Vagina (tissue), 2 donors: ENCODE data around the gene IRX3. TPM values are rescaled to one million over a fixed set of nuclear protein-coding genes. Genes with fewer than 3 reads are reported as not detected.
A peak's percentile ranks its signal among the peaks of the same experiment; 100 is the strongest.

ENCODE experiments used
- DNase-seq, 2 donors: peaks; one replicate each; pipeline ENCODE4 v3.0.0-alpha.2; 2017; ENCODE audit errors: extremely low spot score in 2 of 2
- H3K27ac ChIP-seq: fragments of 200-600 bp; sonication (generic); one replicate; pipeline ENCODE4 v1.5.1; 2019
- H3K27me3 ChIP-seq: fragments of 200-600 bp; sonication (generic); one replicate; pipeline ENCODE4 v1.5.1; 2019
- H3K36me3 ChIP-seq, 2 donors: fragments of 200-600 bp; sonication (generic); one replicate each; pipeline ENCODE4 v1.5.1; 2017 to 2019
- H3K4me1 ChIP-seq: fragments of 200-600 bp; sonication (generic); one replicate; pipeline ENCODE4 v1.5.1; 2019
- H3K4me3 ChIP-seq, 2 donors: fragments of 200-600 bp; sonication (generic); 1 replicate in 1 of 2; 2 replicates in 1 of 2; pipeline ENCODE4 v1.5.1; 2016 to 2019
- H3K9me3 ChIP-seq: fragments of 200-600 bp; sonication (generic); one replicate; pipeline ENCODE4 v1.5.1; 2019
- POLR2A ChIP-seq, 2 donors: fragments of 450-650 bp; IDR thresholded peaks; one replicate each; pipeline ENCODE4 v1.6.1; 2017; ENCODE audit warnings: antibody characterized with exemption in 2 of 2, mild to moderate bottlenecking in 2 of 2, moderate library complexity in 2 of 2
- POLR2AphosphoS5 ChIP-seq, 2 donors: sonication (generic); formaldehyde crosslinking; IDR thresholded peaks; one replicate each; pipeline ENCODE4 v1.9.0; 2017; ENCODE audit warnings: antibody characterized with exemption in 2 of 2, mild to moderate bottlenecking in 2 of 2, low read depth in 1 of 2; ENCODE audit not compliant: insufficient read depth in 1 of 2
- intact Hi-C: fragments of 100-400 bp; cut with DNase I; formaldehyde crosslinking; loops from one replicate; pipeline ENCODE4 v1.15.1; 2023
- total RNA-seq: library from RNA; depleted of rRNA; stranded (reverse); fragments of >200 nt; gene quantifications from one replicate; pipeline ENCODE4 v1.2.3, GENCODE V29; 2016
- TF ChIP-seq, protein P1 (sequence below), 3 experiments: fragments of 450-650 bp in 2 of 3; fragments of 200-600 bp in 1 of 3; sonication (generic) in 1 of 3; IDR thresholded peaks; one replicate each; pipeline ENCODE4 v1.5.1; 2017 to 2019; ENCODE audit warnings: antibody characterized with exemption in 3 of 3, mild to moderate bottlenecking in 2 of 3, moderate library complexity in 2 of 3

Gene IRX3
- total RNA-seq: 16.5 TPM

DNA sequence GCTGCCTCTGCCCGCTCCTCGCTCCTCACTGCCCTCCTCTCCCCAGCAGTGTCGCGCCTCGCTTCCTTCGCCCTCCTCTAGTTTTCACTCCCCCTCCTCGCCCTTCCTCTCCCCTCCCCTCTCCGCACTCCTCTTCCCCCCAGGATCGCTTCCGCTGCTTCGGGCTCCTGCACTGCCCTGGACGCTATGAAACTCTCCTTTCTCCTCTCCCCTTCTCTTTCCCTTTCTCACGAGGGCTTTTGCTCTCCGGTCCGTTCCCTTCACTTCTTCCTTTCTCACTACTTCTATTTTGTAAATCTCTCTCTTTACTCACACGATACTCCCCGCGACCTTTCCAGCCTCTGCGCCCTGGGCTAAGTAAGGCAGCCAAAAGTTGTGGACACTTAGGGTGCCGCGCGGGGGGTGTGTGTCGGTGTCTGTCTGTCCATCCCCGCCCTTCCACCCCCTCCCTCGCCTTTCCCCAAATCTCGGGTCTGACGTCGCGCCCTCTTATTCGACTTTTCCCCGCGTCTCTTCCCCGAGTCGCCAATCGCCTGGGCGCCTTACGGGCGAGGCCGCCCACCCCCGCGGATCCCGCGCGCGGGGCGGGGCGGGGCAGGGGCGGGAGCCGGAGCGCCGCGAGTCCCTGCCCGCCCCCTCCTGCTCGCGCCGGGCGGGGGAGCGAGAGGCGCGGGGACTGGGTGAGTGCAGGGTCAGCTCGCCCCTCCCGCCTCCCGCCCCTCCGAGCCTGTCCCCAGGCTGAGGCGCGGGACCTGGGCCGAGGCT is at the start of gene IRX3:
IRX3 (minus strand) TSS at position 422 of the 765 bp plus-strand sequence. CDS start 737 bp downstream, outside the sequence.
- peak within 1 kb of the TSS; percentile 77 for H3K27ac ChIP-seq
- H3K4me3 ChIP-seq: peak within 1 kb of the TSS; percentile 61 to 67
- intact Hi-C loops: loop anchor here (5.0 to 10.0 kb wide), 3 partner anchors 158 to 732 kb away; partner anchors contain the start of gene IRX5
- H3K36me3 ChIP-seq: no peaks in the 10 kb centered on the region
- DNase-seq: no peak
- peaks cover 44% of the 10 kb centered on the region for H3K4me1 ChIP-seq
- TF ChIP-seq, protein P1, sequence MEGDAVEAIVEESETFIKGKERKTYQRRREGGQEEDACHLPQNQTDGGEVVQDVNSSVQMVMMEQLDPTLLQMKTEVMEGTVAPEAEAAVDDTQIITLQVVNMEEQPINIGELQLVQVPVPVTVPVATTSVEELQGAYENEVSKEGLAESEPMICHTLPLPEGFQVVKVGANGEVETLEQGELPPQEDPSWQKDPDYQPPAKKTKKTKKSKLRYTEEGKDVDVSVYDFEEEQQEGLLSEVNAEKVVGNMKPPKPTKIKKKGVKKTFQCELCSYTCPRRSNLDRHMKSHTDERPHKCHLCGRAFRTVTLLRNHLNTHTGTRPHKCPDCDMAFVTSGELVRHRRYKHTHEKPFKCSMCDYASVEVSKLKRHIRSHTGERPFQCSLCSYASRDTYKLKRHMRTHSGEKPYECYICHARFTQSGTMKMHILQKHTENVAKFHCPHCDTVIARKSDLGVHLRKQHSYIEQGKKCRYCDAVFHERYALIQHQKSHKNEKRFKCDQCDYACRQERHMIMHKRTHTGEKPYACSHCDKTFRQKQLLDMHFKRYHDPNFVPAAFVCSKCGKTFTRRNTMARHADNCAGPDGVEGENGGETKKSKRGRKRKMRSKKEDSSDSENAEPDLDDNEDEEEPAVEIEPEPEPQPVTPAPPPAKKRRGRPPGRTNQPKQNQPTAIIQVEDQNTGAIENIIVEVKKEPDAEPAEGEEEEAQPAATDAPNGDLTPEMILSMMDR (IDR thresholded peaks at IDR 0.05): no peak
- peak in 1 of 2 donors; percentile 57 for TF ChIP-seq POLR2AphosphoS5 (IDR thresholded peaks at IDR 0.05; ENCODE audit: insufficient read depth in 1 of 2, low read depth in 1 of 2)
- H3K9me3 ChIP-seq: no peaks in the 10 kb centered on the region
- H3K27me3 ChIP-seq: peaks cover 7% of the 10 kb centered on the region

DNA sequence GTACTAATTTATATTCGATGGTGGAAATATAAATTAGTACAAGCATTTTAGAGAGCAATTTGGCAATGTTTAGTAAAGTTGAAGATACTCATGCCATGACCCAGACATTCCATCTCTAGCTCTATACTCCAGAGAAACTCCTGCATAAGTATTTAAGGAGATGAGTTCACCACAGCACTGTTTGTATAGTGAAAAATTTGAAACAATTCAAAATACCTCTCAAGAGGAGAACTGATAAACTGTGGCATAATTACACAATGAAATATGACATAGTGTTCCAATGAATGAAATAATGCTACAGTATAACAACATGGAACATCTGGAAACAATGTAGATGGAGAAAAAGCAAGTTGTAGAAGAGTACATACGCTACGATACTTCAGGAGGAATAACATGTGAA is 48.6 kb upstream of the IRX3 start:
- no peaks in the 10 kb centered on the region for H3K36me3 ChIP-seq
- no peaks in the 10 kb centered on the region for H3K9me3 ChIP-seq
- intact Hi-C loops: no loop called here
- no peaks in the 10 kb centered on the region for H3K27me3 ChIP-seq
- H3K4me1 ChIP-seq: peaks cover 4% of the 10 kb centered on the region
- no peak overlapping the region for H3K4me3 ChIP-seq
- DNase-seq: no peak
- TF ChIP-seq POLR2AphosphoS5 (IDR thresholded peaks at IDR 0.05; ENCODE audit: insufficient read depth in 1 of 2, low read depth in 1 of 2) (no peak), POLR2A (IDR thresholded peaks at IDR 0.05) (no peak)
- TF ChIP-seq, protein P1 (IDR thresholded peaks at IDR 0.05): no peak
- no peak overlapping the region for H3K27ac ChIP-seq

DNA sequence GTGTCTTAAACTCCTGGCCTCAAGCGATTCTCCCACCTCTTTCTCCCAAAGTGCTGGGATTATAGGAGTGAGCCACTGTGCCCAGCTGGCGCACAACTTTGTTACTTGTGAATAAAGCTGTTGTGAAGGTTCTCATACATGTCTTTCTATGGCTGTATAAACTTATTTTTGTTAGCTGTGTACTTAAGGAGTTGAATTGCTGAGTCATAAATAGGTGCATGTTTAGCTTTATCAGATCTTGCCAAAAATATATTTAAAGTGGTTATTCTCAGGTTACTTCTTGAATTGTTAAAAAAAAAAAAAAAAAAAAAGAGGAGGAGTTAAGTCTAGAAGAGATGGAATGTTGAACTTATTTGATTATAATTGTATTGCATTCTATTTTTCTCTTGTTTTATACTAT is 47.6 kb upstream of the IRX3 start:
- Histone ChIP-seq H3K4me3 (no peak overlapping the region), H3K27me3 (no peaks in the 10 kb centered on the region), H3K9me3 (no peaks in the 10 kb centered on the region), H3K36me3 (no peaks in the 10 kb centered on the region), H3K27ac (no peak overlapping the region), H3K4me1 (peaks cover 4% of the 10 kb centered on the region)
- DNase-seq: no peak
- no peak for TF ChIP-seq POLR2A (IDR thresholded peaks at IDR 0.05)
- no peak for TF ChIP-seq POLR2AphosphoS5 (IDR thresholded peaks at IDR 0.05; ENCODE audit: insufficient read depth in 1 of 2, low read depth in 1 of 2)
- TF ChIP-seq, protein P1 (IDR thresholded peaks at IDR 0.05): no peak
- intact Hi-C loops: no loop called here

DNA sequence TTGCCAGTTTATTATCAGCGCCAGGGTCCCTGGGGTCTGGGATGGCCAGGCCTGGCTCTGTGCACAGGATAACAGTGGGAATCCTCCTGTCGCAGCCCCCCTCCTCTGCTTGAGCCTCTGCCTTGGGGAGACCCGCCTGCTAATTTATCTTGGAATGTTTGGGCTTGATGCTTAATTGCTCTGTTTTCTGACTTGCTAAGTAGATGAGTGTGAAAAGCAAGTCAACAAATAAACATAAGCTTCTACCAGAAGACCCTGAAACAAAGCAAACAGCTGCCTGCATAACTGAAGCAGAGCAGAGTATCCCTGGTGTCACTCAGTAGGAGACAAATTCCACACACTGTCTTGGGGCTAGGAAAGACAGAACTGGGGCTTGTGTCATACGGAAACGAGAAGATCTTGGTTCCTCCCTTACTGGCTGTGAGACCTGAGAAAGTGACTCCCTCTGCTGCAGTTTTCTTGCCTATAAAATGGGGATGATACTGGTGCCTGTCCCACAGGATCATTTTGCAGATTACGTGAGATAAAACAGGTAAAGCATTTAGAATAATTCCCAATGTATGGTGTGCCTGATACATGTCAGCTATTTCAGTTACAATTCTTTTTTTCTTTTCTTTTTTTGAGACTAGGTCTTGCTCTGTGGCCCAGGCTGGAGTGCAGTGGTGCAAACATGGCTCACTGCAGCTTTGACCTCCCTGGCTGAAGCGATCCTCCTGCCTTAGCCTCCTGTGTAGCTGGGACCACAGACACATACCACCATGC is 44.8 kb upstream of the IRX3 start:
- no peak overlapping the region for H3K27ac ChIP-seq
- peaks cover 4% of the 10 kb centered on the region for H3K4me1 ChIP-seq
- no peak overlapping the region for H3K4me3 ChIP-seq
- no peaks in the 10 kb centered on the region for H3K9me3 ChIP-seq
- intact Hi-C loops: no loop called here
- H3K27me3 ChIP-seq: no peaks in the 10 kb centered on the region
- no peak for DNase-seq
- no peaks in the 10 kb centered on the region for H3K36me3 ChIP-seq
- TF ChIP-seq POLR2A (IDR thresholded peaks at IDR 0.05): no peak
- TF ChIP-seq, protein P1 (IDR thresholded peaks at IDR 0.05): no peak
- no peak for TF ChIP-seq POLR2AphosphoS5 (IDR thresholded peaks at IDR 0.05; ENCODE audit: insufficient read depth in 1 of 2, low read depth in 1 of 2)
